B cell (primary cell): ENCODE measurements around the gene ACOX3. TPM values are rescaled to one million over a fixed set of nuclear protein-coding genes. Genes with fewer than 3 reads are reported as not detected.

ENCODE experiments used
- ATAC-seq: fragments of 200-7000 bp; cut with Tn5 transposase; one replicate; pipeline ENCODE4 v1.10.0; 2021; ENCODE audit warnings: low read depth, mild to moderate bottlenecking, moderate number of reproducible peaks, moderate library complexity
- CTCF ChIA-PET: fragments of 350-600 bp; sonication (Branson Sonifier 250); formaldehyde crosslinking; loops from one replicate; lab custom pipeline; 2021; ENCODE audit warnings: antibody characterized with exemption, inconsistent platforms; lab: Charles Lee
- POLR2A ChIA-PET: fragments of 350-600 bp; sonication (Branson Sonifier 250); formaldehyde crosslinking; loops from one replicate; lab custom pipeline; 2021; ENCODE audit warnings: antibody characterized with exemption; lab: Charles Lee
- DNase-seq: peaks from one replicate; pipeline ENCODE4 v3.0.0; 2013
- H2AFZ ChIP-seq: 2 replicates; pipeline ENCODE4 v1.6.1; 2012; ENCODE audit warnings: mild to moderate bottlenecking, low read depth, low read length; ENCODE audit not compliant: insufficient read depth, poor library complexity, severe bottlenecking
- H3K27ac ChIP-seq, 2 donors: 1 replicate in 1 of 2; 2 replicates in 1 of 2; pipeline ENCODE4 v1.5.1; 2012 to 2013; ENCODE audit warnings: low read length in 2 of 2, mild to moderate bottlenecking in 2 of 2, moderate library complexity in 1 of 2
- H3K27me3 ChIP-seq, 4 experiments: fragments of 200-600 bp in 1 of 4; sonication (generic) in 1 of 4; replicated peaks in 1 of 4; 1 replicate in 2 of 4; 2 replicates in 2 of 4; pipeline versions ENCODE4 v1.6.1 to v1.7.0; 2013 to 2016; ENCODE audit warnings: low read length in 3 of 4, mild to moderate bottlenecking in 2 of 4, mixed read lengths in 1 of 4, moderate library complexity in 1 of 4; ENCODE audit not compliant: insufficient read depth in 4 of 4, control insufficient read depth in 3 of 4; ENCODE audit errors: control extremely low read depth in 1 of 4
- H3K36me3 ChIP-seq, 2 experiments: replicated peaks in 1 of 2; 1 replicate in 1 of 2; 2 replicates in 1 of 2; pipeline versions ENCODE4 v1.6.1 to v1.7.1; 2013; ENCODE audit warnings: low read length in 1 of 2; ENCODE audit not compliant: insufficient read depth in 2 of 2, control insufficient read depth in 1 of 2; ENCODE audit errors: control extremely low read depth in 1 of 2, extremely low read depth in 1 of 2
- H3K4me1 ChIP-seq, 2 donors: fragments of 200-600 bp in 1 of 2; sonication (generic) in 1 of 2; 1 replicate in 1 of 2; 2 replicates in 1 of 2; pipeline versions ENCODE4 v1.5.1 to v1.6.1; 2013 to 2017; ENCODE audit warnings: low read length in 2 of 2; ENCODE audit not compliant: control insufficient read depth in 2 of 2, insufficient read depth in 2 of 2
- H3K4me2 ChIP-seq: replicated peaks from 2 replicates; pipeline ENCODE3; 2012; ENCODE audit warnings: mild to moderate bottlenecking, low read depth, low read length; ENCODE audit not compliant: poor library complexity, severe bottlenecking
- H3K4me3 ChIP-seq, 5 experiments: fragments of 200-600 bp in 1 of 5; sonication (generic) in 1 of 5; 1 replicate in 3 of 5; 2 replicates in 2 of 5; pipeline versions ENCODE4 v1.5.1 to v1.7.0; 2011 to 2016; ENCODE audit warnings: low read length in 4 of 5, mild to moderate bottlenecking in 4 of 5, low read depth in 2 of 5, control low read depth in 1 of 5, moderate library complexity in 1 of 5; ENCODE audit not compliant: insufficient read depth in 1 of 5; ENCODE audit errors: control extremely low read depth in 1 of 5, extremely low read depth in 1 of 5
- H3K79me2 ChIP-seq: fragments of 200-600 bp; sonication (generic); one replicate; pipeline ENCODE4 v1.6.0; 2016; ENCODE audit warnings: low read length; ENCODE audit not compliant: control insufficient read depth, insufficient read depth
- H3K9ac ChIP-seq: fragments of 200-600 bp; sonication (generic); 2 replicates; pipeline ENCODE4 v1.6.1; 2017; ENCODE audit warnings: mild to moderate bottlenecking, low read length, moderate library complexity
- H3K9me3 ChIP-seq, 3 donors: one replicate each; pipeline versions ENCODE4 v1.6.1 to v1.7.1; 2013; ENCODE audit warnings: low read length in 2 of 3; ENCODE audit not compliant: control insufficient read depth in 2 of 3, insufficient read depth in 1 of 3; ENCODE audit errors: control extremely low read depth in 1 of 3
- H4K20me1 ChIP-seq: 2 replicates; pipeline ENCODE4 v1.6.0; 2012; ENCODE audit warnings: mild to moderate bottlenecking, low read length; ENCODE audit not compliant: insufficient read depth, control insufficient read depth, poor library complexity, severe bottlenecking
- H3K27ac Mint-ChIP-seq: one replicate; pipeline ENCODE4 v1.8.0; 2021; ENCODE audit warnings: mixed read lengths
- H3K27me3 Mint-ChIP-seq: one replicate; pipeline ENCODE4 v1.8.0; 2021; ENCODE audit warnings: mixed read lengths
- H3K4me1 Mint-ChIP-seq: one replicate; pipeline ENCODE4 v1.8.0; 2021; ENCODE audit warnings: mixed read lengths
- H3K4me3 Mint-ChIP-seq: one replicate; pipeline ENCODE4 v1.8.0; 2021; ENCODE audit warnings: mixed read lengths
- H3K9me3 Mint-ChIP-seq: one replicate; pipeline ENCODE4 v1.8.0; 2022; ENCODE audit warnings: mixed read lengths; ENCODE audit not compliant: insufficient read depth
- CTCF ChIP-seq: fragments of 200-600 bp; IDR thresholded peaks from one replicate; pipeline ENCODE4 v1.8.0; 2022; ENCODE audit warnings: antibody characterized with exemption, mild to moderate bottlenecking
- EZH2 ChIP-seq: IDR thresholded peaks from 2 replicates; pipeline ENCODE4 v1.6.1; 2012; ENCODE audit warnings: borderline replicate concordance, low read depth, mild to moderate bottlenecking, moderate library complexity, low read length; ENCODE audit not compliant: insufficient read depth, poor library complexity, severe bottlenecking
- WGBS: methylation state at CpG from one replicate; pipeline ENCODE4 v1.1.5; 2013; ENCODE audit warnings: missing lambda C conversion rate; ENCODE audit not compliant: insufficient coverage; 5-methylcytosine and 5-hydroxymethylcytosine counted together
- intact Hi-C: fragments of 100-400 bp; cut with micrococcal nuclease; formaldehyde crosslinking; loops from one replicate; pipeline ENCODE4 v1.10.0; 2022
- polyA plus RNA-seq: library from polyadenylated mRNA; depleted of rRNA; stranded (reverse); fragments of >200 nt; gene quantifications from 2 replicates; pipeline ENCODE4 v1.2.3, GENCODE V29; 2012
- total RNA-seq, 2 donors: library from RNA; stranded (reverse); fragments of 120-200 nt in 1 of 2; gene quantifications; 1 replicate in 1 of 2; 2 replicates in 1 of 2; pipeline versions ENCODE4 v1.2.3 to v1.2.4, GENCODE V29; 2013 to 2022

ACOX3 gene
- total and polyA plus RNA-seq, 2 donors (not counting 1 experiment from before 2014, with no cell fraction given): 4.6 to 23.1 TPM

DNA sequence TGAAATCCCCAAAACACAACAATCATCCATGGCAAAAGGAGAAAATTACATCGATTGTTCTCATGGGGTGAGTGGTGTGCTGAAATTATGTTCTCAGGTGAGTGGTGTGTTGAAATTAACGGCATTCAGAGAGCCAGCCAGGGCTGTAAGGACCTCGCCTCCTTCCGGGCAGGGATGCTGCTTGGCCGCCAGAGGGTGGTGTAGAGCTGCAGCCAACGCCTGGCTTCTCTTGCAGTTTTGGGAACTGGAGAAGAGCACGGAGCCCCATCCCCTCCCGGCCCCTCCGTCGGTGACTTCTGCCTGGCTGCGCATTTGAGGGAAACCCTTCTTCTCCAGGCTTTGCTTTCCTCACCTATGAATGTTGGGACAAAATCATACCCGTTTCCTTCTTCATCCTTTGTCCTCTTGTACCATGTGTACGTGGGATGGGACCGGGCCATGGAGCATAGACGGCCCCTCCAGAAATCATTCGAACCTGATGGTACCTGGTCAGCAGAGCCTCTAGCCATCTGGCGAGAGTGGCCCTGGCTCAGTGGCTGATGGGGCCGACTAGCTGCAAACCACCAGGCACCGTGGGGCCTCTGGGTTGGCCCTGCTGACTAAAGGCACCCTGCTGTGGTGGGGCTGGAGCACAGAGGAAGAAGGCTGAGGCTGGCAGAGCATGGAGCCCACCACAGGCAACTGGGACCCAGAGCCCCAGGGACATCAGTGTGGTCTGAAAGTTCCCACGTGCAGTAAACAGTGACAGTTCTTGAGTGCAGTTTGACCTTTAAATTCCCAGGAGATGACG is 28.4 kb upstream of the ACOX3 start:
- H3K4me2 ChIP-seq: no peak overlapping the region
- no peaks in the 10 kb centered on the region for H3K9me3 Mint-ChIP-seq
- TF ChIP-seq EZH2 (no peak), CTCF (peak; percentile 85)
- ATAC-seq (peak; percentile 76), DNase-seq (peak; percentile 56)
- H2AFZ ChIP-seq: peak overlapping the region; percentile 12
- ChIA-PET CTCF (interaction anchor here (0.6 to 2.8 kb wide), 9 partner anchors 8 to 638 kb away, joined by 3 to 9 read pairs (median 4); no protein-coding TSS in a partner anchor), POLR2A (interaction anchor here (0.6 kb wide), 1 partner anchor 306 kb away, joined by 4 read pairs; no protein-coding TSS in a partner anchor)
- intact Hi-C loops: no loop called here
- 46% methylated on average over 20 of the region's 21 CpGs for WGBS
- no peaks in the 10 kb centered on the region for H3K79me2 ChIP-seq
- H3K4me3 Mint-ChIP-seq: no peak overlapping the region
- H4K20me1 ChIP-seq: no peaks in the 10 kb centered on the region
- H3K4me1 Mint-ChIP-seq: peaks cover 2% of the 10 kb centered on the region
- no peaks in the 10 kb centered on the region for H3K27me3 Mint-ChIP-seq
- no peaks in the 10 kb centered on the region for H3K27me3 ChIP-seq
- no peaks in the 10 kb centered on the region for H3K9me3 ChIP-seq
- H3K9ac ChIP-seq: no peak overlapping the region
- no peaks in the 10 kb centered on the region for H3K4me1 ChIP-seq
- peaks cover 3 to 40% of the 10 kb centered on the region in 2 experiments for H3K36me3 ChIP-seq
- H3K27ac Mint-ChIP-seq: no peak overlapping the region
- no peak overlapping the region for H3K27ac ChIP-seq
- H3K4me3 ChIP-seq: no peak overlapping the region

GRCh38 chr4:8467016-8467415 is 26.5 kb upstream of the ACOX3 start:
- intact Hi-C loops: no loop called here
- H3K27ac Mint-ChIP-seq: no peak overlapping the region
- no peak overlapping the region for H3K4me3 Mint-ChIP-seq
- Histone ChIP-seq H3K36me3 (peaks cover 3 to 44% of the 10 kb centered on the region in 2 experiments), H3K4me1 (no peaks in the 10 kb centered on the region), H4K20me1 (no peaks in the 10 kb centered on the region), H3K4me2 (no peak overlapping the region), H3K27ac (no peak overlapping the region), H3K9ac (no peak overlapping the region), H2AFZ (no peak overlapping the region), H3K27me3 (no peaks in the 10 kb centered on the region), H3K79me2 (no peaks in the 10 kb centered on the region), H3K9me3 (no peaks in the 10 kb centered on the region), H3K4me3 (no peak overlapping the region)
- peaks cover 2% of the 10 kb centered on the region for H3K4me1 Mint-ChIP-seq
- no peaks in the 10 kb centered on the region for H3K9me3 Mint-ChIP-seq
- DNase-seq: no peak
- ChIA-PET POLR2A (no interaction called here), CTCF (interaction anchor here (1.6 kb wide), 1 partner anchor 26 kb away, joined by 4 read pairs; no protein-coding TSS in a partner anchor)
- TF ChIP-seq CTCF (no peak), EZH2 (no peak)
- H3K27me3 Mint-ChIP-seq: no peaks in the 10 kb centered on the region
- WGBS: 98% methylated on average over 18 of the region's 18 CpGs
- ATAC-seq: no peak
